ENCODE results near the gene SLC8A1. TPM values are rescaled to one million over a fixed set of nuclear protein-coding genes. Genes with fewer than 3 reads are reported as not detected.
A peak's percentile ranks its signal among the peaks of the same experiment; 100 is the strongest.

The SLC8A1 gene
- total and polyA plus RNA-seq, 2 donors (not counting 1 experiment from before 2014, with no cell fraction given) = 17.4 to 109 TPM

DNA sequence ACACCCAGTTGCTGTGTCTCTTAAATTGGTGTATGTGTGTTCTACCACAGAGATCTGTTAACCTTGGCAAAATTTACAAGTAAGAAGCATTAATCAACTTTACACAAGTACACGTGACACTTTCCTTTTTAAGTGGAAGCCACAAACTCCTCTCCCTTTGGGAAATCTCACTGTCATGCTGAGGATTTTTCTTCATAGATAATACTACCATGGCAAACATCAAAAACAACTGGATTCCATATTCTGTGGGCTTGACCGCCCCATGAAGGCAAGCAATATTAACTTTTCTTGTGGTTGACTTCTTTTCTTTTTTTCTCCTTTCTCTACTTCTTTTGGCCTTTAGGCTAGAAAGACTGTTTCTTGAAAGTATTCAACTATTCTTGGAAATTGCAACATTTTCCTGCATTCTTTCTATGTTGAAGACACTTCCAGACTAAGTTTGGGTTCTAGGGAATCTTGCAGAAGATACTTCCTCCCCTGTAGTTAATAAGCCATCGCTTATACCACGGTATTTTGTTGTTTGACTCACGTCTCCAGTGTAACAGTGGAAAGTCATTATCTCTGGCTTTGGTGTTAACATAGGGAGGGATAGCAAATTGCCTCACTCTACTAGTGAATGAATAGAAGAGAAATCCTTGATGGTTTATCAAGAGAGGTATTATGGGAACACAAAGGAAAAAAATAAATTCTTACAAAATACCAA is 79.5 kb downstream of the SLC8A1 start:
- Histone ChIP-seq H3K9ac (ENCODE audit: insufficient read depth, low read length) (no peak overlapping the region), H3K36me3 (ENCODE audit: control insufficient read depth, insufficient read depth, low read length) (no peaks in the 10 kb centered on the region), H3K9me3 (ENCODE audit: control insufficient read depth, insufficient read depth, low read depth, low read length) (no peaks in the 10 kb centered on the region), H3K4me1 (ENCODE audit: control insufficient read depth, extremely low read depth, insufficient read depth, low read length) (peaks cover 7% of the 10 kb centered on the region), H3K4me2 (ENCODE audit: extremely low read depth, insufficient read depth, low read length) (peak overlapping the region; percentile 69), H3K79me2 (ENCODE audit: control insufficient read depth, insufficient read depth, low read length) (no peaks in the 10 kb centered on the region), H3K27ac (ENCODE audit: insufficient read depth, low read length) (peak overlapping the region; percentile 46), H4K20me1 (ENCODE audit: control insufficient read depth, extremely low read depth, insufficient read depth, low read length) (no peaks in the 10 kb centered on the region), H3K27me3 (ENCODE audit: control insufficient read depth, insufficient read depth, low read length) (no peaks in the 10 kb centered on the region), H2AFZ (ENCODE audit: low read length) (peak overlapping the region; percentile 28), H3K4me3 (replicated peaks in 1 of 4; ENCODE audit: control extremely low read depth in 1 of 4, insufficient read depth in 1 of 4, low read depth in 3 of 4, low read length in 4 of 4) (no peak overlapping the region)
- no peak for TF ChIP-seq EZH2 (IDR thresholded peaks at IDR 0.05; ENCODE audit: low read length, missing control alignments)
- peak; percentile 34 to 71 for DNase-seq (ENCODE audit: low read depth in 2 of 2)

DNA sequence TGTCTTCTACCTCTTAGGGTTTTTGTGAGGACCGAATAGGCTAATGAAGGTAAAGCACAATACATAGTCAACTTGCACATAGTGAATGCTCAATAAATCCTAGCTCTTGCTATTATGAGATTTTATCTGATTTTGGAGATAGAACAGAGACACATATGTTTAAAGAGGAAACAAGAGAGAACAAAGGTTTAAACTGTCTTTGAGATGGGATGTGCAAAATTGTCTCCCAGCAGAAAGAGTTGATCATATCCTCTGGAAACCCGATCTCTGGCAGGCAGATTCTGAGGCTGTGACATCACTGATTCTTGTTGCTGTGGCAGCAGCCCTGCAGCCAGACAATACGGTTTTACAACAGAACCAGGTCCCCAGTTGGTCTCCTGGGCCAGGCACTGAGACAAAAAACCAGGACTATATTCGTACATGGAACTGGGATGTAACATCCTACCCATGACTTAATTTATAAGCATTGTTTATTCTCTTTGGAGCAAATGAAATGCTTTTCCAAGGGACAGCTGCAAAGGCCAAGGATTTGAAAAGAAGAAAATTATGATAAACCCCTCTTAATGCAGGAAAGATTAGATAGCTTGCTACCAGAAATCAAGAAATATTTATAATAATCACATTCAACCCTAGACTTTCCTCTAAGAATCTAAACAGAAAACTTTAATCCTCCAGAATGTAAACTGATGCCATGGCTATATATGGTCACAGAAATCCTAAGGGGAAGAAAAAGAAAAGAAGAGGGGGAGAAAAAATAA is 80.2 kb downstream of the SLC8A1 start:
- Histone ChIP-seq H3K9ac (ENCODE audit: insufficient read depth, low read length) (no peak overlapping the region), H2AFZ (ENCODE audit: low read length) (peak overlapping the region; percentile 29), H3K36me3 (ENCODE audit: control insufficient read depth, insufficient read depth, low read length) (no peaks in the 10 kb centered on the region), H3K79me2 (ENCODE audit: control insufficient read depth, insufficient read depth, low read length) (no peaks in the 10 kb centered on the region), H3K27ac (ENCODE audit: insufficient read depth, low read length) (peak overlapping the region; percentile 60), H4K20me1 (ENCODE audit: control insufficient read depth, extremely low read depth, insufficient read depth, low read length) (no peaks in the 10 kb centered on the region), H3K4me3 (replicated peaks in 1 of 4; ENCODE audit: control extremely low read depth in 1 of 4, insufficient read depth in 1 of 4, low read depth in 3 of 4, low read length in 4 of 4) (no peak overlapping the region), H3K4me2 (ENCODE audit: extremely low read depth, insufficient read depth, low read length) (peak overlapping the region; percentile 69), H3K9me3 (ENCODE audit: control insufficient read depth, insufficient read depth, low read depth, low read length) (no peaks in the 10 kb centered on the region), H3K27me3 (ENCODE audit: control insufficient read depth, insufficient read depth, low read length) (no peaks in the 10 kb centered on the region), H3K4me1 (ENCODE audit: control insufficient read depth, extremely low read depth, insufficient read depth, low read length) (peaks cover 7% of the 10 kb centered on the region)
- TF ChIP-seq, protein P1, sequence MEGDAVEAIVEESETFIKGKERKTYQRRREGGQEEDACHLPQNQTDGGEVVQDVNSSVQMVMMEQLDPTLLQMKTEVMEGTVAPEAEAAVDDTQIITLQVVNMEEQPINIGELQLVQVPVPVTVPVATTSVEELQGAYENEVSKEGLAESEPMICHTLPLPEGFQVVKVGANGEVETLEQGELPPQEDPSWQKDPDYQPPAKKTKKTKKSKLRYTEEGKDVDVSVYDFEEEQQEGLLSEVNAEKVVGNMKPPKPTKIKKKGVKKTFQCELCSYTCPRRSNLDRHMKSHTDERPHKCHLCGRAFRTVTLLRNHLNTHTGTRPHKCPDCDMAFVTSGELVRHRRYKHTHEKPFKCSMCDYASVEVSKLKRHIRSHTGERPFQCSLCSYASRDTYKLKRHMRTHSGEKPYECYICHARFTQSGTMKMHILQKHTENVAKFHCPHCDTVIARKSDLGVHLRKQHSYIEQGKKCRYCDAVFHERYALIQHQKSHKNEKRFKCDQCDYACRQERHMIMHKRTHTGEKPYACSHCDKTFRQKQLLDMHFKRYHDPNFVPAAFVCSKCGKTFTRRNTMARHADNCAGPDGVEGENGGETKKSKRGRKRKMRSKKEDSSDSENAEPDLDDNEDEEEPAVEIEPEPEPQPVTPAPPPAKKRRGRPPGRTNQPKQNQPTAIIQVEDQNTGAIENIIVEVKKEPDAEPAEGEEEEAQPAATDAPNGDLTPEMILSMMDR (conservative IDR thresholded peaks at IDR 0.05 in 1 of 2, IDR thresholded peaks at IDR 0.05 in 1 of 2; ENCODE audit: low read depth in 1 of 2, low read length in 2 of 2) = no peak
- no peak for TF ChIP-seq EZH2 (IDR thresholded peaks at IDR 0.05; ENCODE audit: low read length, missing control alignments)
- peak; percentile 69 to 85 for DNase-seq (ENCODE audit: low read depth in 2 of 2)

GRCh38 chr2:40370007-40370395 is 81.9 kb downstream of the SLC8A1 start:
- Histone ChIP-seq H3K9ac (ENCODE audit: insufficient read depth, low read length) (no peak overlapping the region), H2AFZ (ENCODE audit: low read length) (no peak overlapping the region), H3K4me1 (ENCODE audit: control insufficient read depth, extremely low read depth, insufficient read depth, low read length) (peaks cover 7% of the 10 kb centered on the region), H3K36me3 (ENCODE audit: control insufficient read depth, insufficient read depth, low read length) (no peaks in the 10 kb centered on the region), H3K27ac (ENCODE audit: insufficient read depth, low read length) (no peak overlapping the region), H3K9me3 (ENCODE audit: control insufficient read depth, insufficient read depth, low read depth, low read length) (no peaks in the 10 kb centered on the region), H3K79me2 (ENCODE audit: control insufficient read depth, insufficient read depth, low read length) (no peaks in the 10 kb centered on the region), H3K4me2 (ENCODE audit: extremely low read depth, insufficient read depth, low read length) (no peak overlapping the region), H3K4me3 (replicated peaks in 1 of 4; ENCODE audit: control extremely low read depth in 1 of 4, insufficient read depth in 1 of 4, low read depth in 3 of 4, low read length in 4 of 4) (no peak overlapping the region), H3K27me3 (ENCODE audit: control insufficient read depth, insufficient read depth, low read length) (no peaks in the 10 kb centered on the region), H4K20me1 (ENCODE audit: control insufficient read depth, extremely low read depth, insufficient read depth, low read length) (no peaks in the 10 kb centered on the region)
- TF ChIP-seq EZH2 (IDR thresholded peaks at IDR 0.05; ENCODE audit: low read length, missing control alignments) = no peak
- TF ChIP-seq, protein P1 (conservative IDR thresholded peaks at IDR 0.05 in 1 of 2, IDR thresholded peaks at IDR 0.05 in 1 of 2; ENCODE audit: low read depth in 1 of 2, low read length in 2 of 2) = no peak
- DNase-seq (ENCODE audit: low read depth in 2 of 2) = peak; percentile 40 to 90
